HT1080 (cell line): ENCODE data around the gene DQX1. TPM values are rescaled to one million over a fixed set of nuclear protein-coding genes. Genes with fewer than 3 reads are reported as not detected.
"Not testable (repeated sequence)": the region's sequence is repeated elsewhere in the genome, so short reads cannot be mapped to it uniquely, and the experiment has no call there.

Source experiments
- DNase-seq: peaks from one replicate; pipeline ENCODE4 v3.0.0-alpha.2; 2015; ENCODE audit warnings: low read depth
- polyA plus RNA-seq, 2 experiments: library from polyadenylated mRNA; depleted of rRNA; stranded (reverse); fragments of >200 nt; gene quantifications; 2 replicates each; pipeline ENCODE4 v1.2.3, GENCODE V29; 2015
- total RNA-seq: library from RNA; depleted of rRNA; stranded (reverse); fragments of >200 nt; shearing (Covaris generic); gene quantifications from 2 replicates; pipeline ENCODE4 v1.2.3, GENCODE V29; 2014; rRNA removed

Gene DQX1
- 0.13 and 0.18 TPM in 2 replicates for total RNA-seq
- polyA plus RNA-seq (2015; cell fraction: cytosol; rRNA removed), result 0.20 and 0.24 TPM in 2 replicates
- 2.8 and 4.1 TPM in 2 replicates for polyA plus RNA-seq (2015; cell fraction: nucleus; rRNA removed)

- DNase-seq, result peak; percentile 54
These were observed at the start of gene DQX1 for GRCh38 chr2:74525717-74526648. TSS of gene DQX1 (minus strand) at chr2:74526231. CDS start at chr2:74525729, 502 bp downstream.

- DNase-seq, result no peak
These were observed 49.3 kb upstream of the DQX1 start for GRCh38 chr2:74575320-74575719.

- peak; percentile 95 for DNase-seq
These were observed 47.9 kb upstream of the DQX1 start for GRCh38 chr2:74573747-74574562.

GRCh38 chr2:74572178-74572925 lies 46.3 kb upstream of the DQX1 start:
- DNase-seq, result no peak

GRCh38 chr2:74571058-74571457 lies 45.0 kb upstream of the DQX1 start:
- no peak for DNase-seq

- DNase-seq, result no peak
These were observed 43.7 kb upstream of the DQX1 start for GRCh38 chr2:74569686-74570085.

- DNase-seq, result peak; percentile 85
These were observed 41.9 kb upstream of the DQX1 start for GRCh38 chr2:74567881-74568280.

- peak; percentile 84 for DNase-seq
These were observed 40.7 kb upstream of the DQX1 start for GRCh38 chr2:74566754-74567085.

GRCh38 chr2:74566076-74566753 lies 40.2 kb upstream of the DQX1 start:
- DNase-seq, result no peak

- DNase-seq, result peak; percentile 92
These were observed 38.2 kb upstream of the DQX1 start for GRCh38 chr2:74564222-74564621.

- DNase-seq, result peak; percentile 52
These were observed 36.2 kb upstream of the DQX1 start for GRCh38 chr2:74562126-74562775.

- DNase-seq, result not testable (repeated sequence)
These were observed 35.0 kb upstream of the DQX1 start for GRCh38 chr2:74561022-74561421.

- DNase-seq, result peak; percentile 93
These were observed 34.6 kb upstream of the DQX1 start for GRCh38 chr2:74560591-74560990.

- no peak for DNase-seq
These were observed 33.9 kb upstream of the DQX1 start for GRCh38 chr2:74559912-74560311.

GRCh38 chr2:74558284-74559230 lies 32.5 kb upstream of the DQX1 start:
- no peak for DNase-seq

GRCh38 chr2:74556831-74557370 lies 30.9 kb upstream of the DQX1 start:
- no peak for DNase-seq

GRCh38 chr2:74556159-74556558 lies 30.1 kb upstream of the DQX1 start:
- DNase-seq, result no peak

GRCh38 chr2:74555610-74556103 lies 29.6 kb upstream of the DQX1 start:
- peak; percentile 30 for DNase-seq
